ENCODE measurements around the gene PRKCH. TPM values are rescaled to one million over a fixed set of nuclear protein-coding genes. Genes with fewer than 3 reads are reported as not detected.

The PRKCH gene
- total RNA-seq, 1 donor from 2014 or later, result 16.4 TPM

- DNase-seq (ENCODE audit: missing footprints), result no peak
- intact Hi-C loops (cut with DNase I), result loop anchor here (2.0 to 5.0 kb wide), 2 partner anchors 53 to 291 kb away; partner anchors contain the start of gene SNAPC1
- ATAC-seq, result peak; percentile 53
Observed at GRCh38 chr14:61471297-61472005, 150.1 kb downstream of the PRKCH start.

GRCh38 chr14:61472011-61472672 lies 150.8 kb downstream of the PRKCH start:
- intact Hi-C loops (cut with DNase I), result loop anchor here (2.0 to 5.0 kb wide), 2 partner anchors 53 to 290 kb away; partner anchors contain the start of gene SNAPC1
- DNase-seq (ENCODE audit: missing footprints), result no peak
- ATAC-seq, result peak; percentile 66

GRCh38 chr14:61472801-61473376 lies 151.5 kb downstream of the PRKCH start:
- no peak for ATAC-seq
- DNase-seq (ENCODE audit: missing footprints), result no peak
- intact Hi-C loops (cut with DNase I), result loop anchor here (2.0 to 5.0 kb wide), 2 partner anchors 52 to 289 kb away; partner anchors contain the start of gene SNAPC1

GRCh38 chr14:61474015-61474414 lies 152.6 kb downstream of the PRKCH start:
- ATAC-seq, result no peak
- intact Hi-C loops (cut with DNase I), result loop anchor here (5.0 kb wide), 1 partner anchor 288 kb away; the partner anchor contains the start of gene SNAPC1
- DNase-seq (ENCODE audit: missing footprints), result no peak

GRCh38 chr14:61474701-61475100 lies 153.3 kb downstream of the PRKCH start:
- DNase-seq (ENCODE audit: missing footprints), result no peak
- no peak for ATAC-seq
- intact Hi-C loops (cut with DNase I), result loop anchor here (5.0 kb wide), 2 partner anchors 113 to 288 kb away; partner anchors contain the start of gene SNAPC1

GRCh38 chr14:61475316-61475715 lies 153.9 kb downstream of the PRKCH start:
- ATAC-seq, result no peak
- DNase-seq (ENCODE audit: missing footprints), result no peak
- intact Hi-C loops (cut with DNase I), result loop anchor here (5.0 kb wide), 1 partner anchor 112 kb away; no protein-coding TSS in a partner anchor

- DNase-seq (ENCODE audit: missing footprints), result no peak
- intact Hi-C loops (cut with DNase I), result loop anchor here (2.0 to 5.0 kb wide), 2 partner anchors 41 to 111 kb away; no protein-coding TSS in a partner anchor
- no peak for ATAC-seq
Observed at GRCh38 chr14:61476105-61476753, 154.8 kb downstream of the PRKCH start.

- peak; percentile 69 for ATAC-seq
- no peak for DNase-seq (ENCODE audit: missing footprints)
- intact Hi-C loops (cut with DNase I), result loop anchor here (2.0 to 5.0 kb wide), 2 partner anchors 40 to 110 kb away; no protein-coding TSS in a partner anchor
Observed at GRCh38 chr14:61476754-61477410, 155.5 kb downstream of the PRKCH start.

GRCh38 chr14:61477712-61478462 lies 156.5 kb downstream of the PRKCH start:
- ATAC-seq, result peak; percentile 51
- intact Hi-C loops (cut with DNase I), result loop anchor here (2.0 to 5.0 kb wide), 2 partner anchors 39 to 109 kb away; no protein-coding TSS in a partner anchor

GRCh38 chr14:61478971-61479473 lies 157.6 kb downstream of the PRKCH start:
- intact Hi-C loops (cut with DNase I), result loop anchor here (5.0 kb wide), 1 partner anchor 108 kb away; no protein-coding TSS in a partner anchor
- DNase-seq (ENCODE audit: missing footprints), result no peak
- ATAC-seq, result no peak

More at GRCh38 chr14:61477712-61478462, 156.5 kb downstream of the PRKCH start:
- DNase-seq (ENCODE audit: missing footprints), result peak; percentile 92

- ATAC-seq (no peak), DNase-seq (ENCODE audit: missing footprints) (no peak)
- intact Hi-C loops (cut with DNase I), result loop anchor here (5.0 kb wide), 1 partner anchor 107 kb away; no protein-coding TSS in a partner anchor
Observed at GRCh38 chr14:61479746-61480502, 158.5 kb downstream of the PRKCH start.

GRCh38 chr14:61480704-61481285 lies 159.4 kb downstream of the PRKCH start:
- DNase-seq (ENCODE audit: missing footprints) (no peak), ATAC-seq (no peak)
- intact Hi-C loops (cut with DNase I), result no loop called here

- intact Hi-C loops (cut with DNase I), result no loop called here
- no peak for ATAC-seq
- DNase-seq (ENCODE audit: missing footprints), result no peak
Observed at GRCh38 chr14:61481701-61482100, 160.3 kb downstream of the PRKCH start.

GRCh38 chr14:61482348-61483206 lies 161.2 kb downstream of the PRKCH start:
- ATAC-seq (no peak), DNase-seq (ENCODE audit: missing footprints) (no peak)
- intact Hi-C loops (cut with DNase I), result no loop called here

GRCh38 chr14:61483476-61483875 lies 162.1 kb downstream of the PRKCH start:
- DNase-seq (ENCODE audit: missing footprints) (no peak), ATAC-seq (no peak)
- intact Hi-C loops (cut with DNase I), result no loop called here
